ENCODE measurements around the gene MYORG. TPM values are rescaled to one million over a fixed set of nuclear protein-coding genes. Genes with fewer than 3 reads are reported as not detected.

MYORG gene
- total RNA-seq, 1 experiment from 2014 or later: 11.5 TPM

GRCh38 chr9:34387239-34387638, 10.5 kb upstream of the MYORG start:
- no peak for DNase-seq
- Mint-ChIP-seq H3K27me3 (ENCODE audit: unreplicated experiment) (peaks cover 26% of the 10 kb centered on the region), H3K4me1 (ENCODE audit: low read depth, unreplicated experiment) (no peaks in the 10 kb centered on the region), H3K36me3 (ENCODE audit: insufficient read depth, unreplicated experiment) (no peaks in the 10 kb centered on the region), H3K4me3 (ENCODE audit: low read depth, unreplicated experiment) (no peak overlapping the region), H3K27ac (ENCODE audit: unreplicated experiment) (no peak overlapping the region), H3K9me3 (ENCODE audit: low read depth, unreplicated experiment) (no peaks in the 10 kb centered on the region)
- no peak for TF ChIP-seq CTCF (IDR thresholded peaks at IDR 0.05; ENCODE audit: unreplicated experiment)
- BruUV-seq (replicated peaks): no TSS peak
- intact Hi-C loops (cut with micrococcal nuclease; ENCODE audit: unreplicated experiment): no loop called here
- CTCF ChIA-PET: no interaction called here

DNA sequence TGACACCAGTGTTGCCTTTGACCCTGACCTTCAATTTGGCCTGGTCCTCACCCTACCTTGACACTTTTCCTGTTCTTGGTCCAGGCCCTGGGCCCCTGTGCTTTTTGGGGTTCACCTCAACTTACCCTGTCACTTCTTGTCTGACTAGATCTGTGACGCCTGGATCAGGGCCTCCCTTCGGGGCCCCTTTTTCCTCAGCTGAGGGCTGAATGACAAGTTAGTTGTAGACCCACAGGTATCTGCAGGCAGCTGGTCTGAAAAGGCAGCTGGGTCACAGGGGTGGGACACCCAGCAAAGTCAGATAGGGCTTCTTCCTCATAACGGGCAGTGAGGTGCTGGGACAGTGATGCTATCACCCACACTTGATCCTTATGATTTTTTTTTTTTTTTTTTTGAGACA, 10.0 kb upstream of the MYORG start:
- Mint-ChIP-seq H3K27ac (ENCODE audit: unreplicated experiment) (no peak overlapping the region), H3K9me3 (ENCODE audit: low read depth, unreplicated experiment) (no peaks in the 10 kb centered on the region), H3K4me3 (ENCODE audit: low read depth, unreplicated experiment) (no peak overlapping the region), H3K36me3 (ENCODE audit: insufficient read depth, unreplicated experiment) (no peaks in the 10 kb centered on the region), H3K27me3 (ENCODE audit: unreplicated experiment) (peaks cover 32% of the 10 kb centered on the region), H3K4me1 (ENCODE audit: low read depth, unreplicated experiment) (no peaks in the 10 kb centered on the region)
- no peak for TF ChIP-seq CTCF (IDR thresholded peaks at IDR 0.05; ENCODE audit: unreplicated experiment)
- intact Hi-C loops (cut with micrococcal nuclease; ENCODE audit: unreplicated experiment): no loop called here
- no peak for DNase-seq
- no TSS peak for BruUV-seq (replicated peaks)
- CTCF ChIA-PET: no interaction called here

GRCh38 chr9:34385561-34386230, 9.0 kb upstream of the MYORG start:
- no peak for TF ChIP-seq CTCF (IDR thresholded peaks at IDR 0.05; ENCODE audit: unreplicated experiment)
- Mint-ChIP-seq H3K9me3 (ENCODE audit: low read depth, unreplicated experiment) (no peaks in the 10 kb centered on the region), H3K36me3 (ENCODE audit: insufficient read depth, unreplicated experiment) (peaks cover 4% of the 10 kb centered on the region), H3K4me1 (ENCODE audit: low read depth, unreplicated experiment) (no peaks in the 10 kb centered on the region), H3K27me3 (ENCODE audit: unreplicated experiment) (peaks cover 39% of the 10 kb centered on the region), H3K27ac (ENCODE audit: unreplicated experiment) (no peak overlapping the region), H3K4me3 (ENCODE audit: low read depth, unreplicated experiment) (no peak overlapping the region)
- no peak for DNase-seq
- CTCF ChIA-PET: no interaction called here
- no TSS peak for BruUV-seq (replicated peaks)
- intact Hi-C loops (cut with micrococcal nuclease; ENCODE audit: unreplicated experiment): no loop called here

- peaks cover 39% of the 10 kb centered on the region for H3K27me3 Mint-ChIP-seq (ENCODE audit: unreplicated experiment)
- DNase-seq: no peak
Observed at GRCh38 chr9:34384368-34385165, 7.9 kb upstream of the MYORG start.

More at GRCh38 chr9:34384368-34385165, 7.9 kb upstream of the MYORG start:
- Mint-ChIP-seq H3K27ac (ENCODE audit: unreplicated experiment) (no peak overlapping the region), H3K4me3 (ENCODE audit: low read depth, unreplicated experiment) (no peak overlapping the region), H3K9me3 (ENCODE audit: low read depth, unreplicated experiment) (no peaks in the 10 kb centered on the region), H3K36me3 (ENCODE audit: insufficient read depth, unreplicated experiment) (peaks cover 10% of the 10 kb centered on the region), H3K4me1 (ENCODE audit: low read depth, unreplicated experiment) (peaks cover 3% of the 10 kb centered on the region)
- CTCF ChIA-PET: no interaction called here
- BruUV-seq (replicated peaks): no TSS peak
- intact Hi-C loops (cut with micrococcal nuclease; ENCODE audit: unreplicated experiment): no loop called here
- TF ChIP-seq CTCF (IDR thresholded peaks at IDR 0.05; ENCODE audit: unreplicated experiment): no peak

All from Calu3 (cell line).